Amniotic stem cell (primary cell): ENCODE results near the gene NFATC1.

Experiments
- DNase-seq: peaks from one replicate; lab custom pipeline; 2025; lab: John Stamatoyannopoulos, UW

NFATC1 gene

GRCh38 chr18:79440316-79441110 is 44.8 kb downstream of the NFATC1 start:
- DNase-seq: no peak

- no peak for DNase-seq
Measured at GRCh38 chr18:79441420-79441819, 45.7 kb downstream of the NFATC1 start.

GRCh38 chr18:79442508-79443221 is 46.9 kb downstream of the NFATC1 start:
- DNase-seq: no peak

GRCh38 chr18:79445221-79445620 is 49.5 kb downstream of the NFATC1 start:
- no peak for DNase-seq

GRCh38 chr18:79445696-79446561 is 50.2 kb downstream of the NFATC1 start:
- DNase-seq: no peak

GRCh38 chr18:79446931-79447330 is 51.2 kb downstream of the NFATC1 start:
- DNase-seq: no peak

GRCh38 chr18:79447703-79448367 is 52.1 kb downstream of the NFATC1 start:
- no peak for DNase-seq

GRCh38 chr18:79448621-79449020 is 52.9 kb downstream of the NFATC1 start:
- DNase-seq: no peak

GRCh38 chr18:79449551-79450288 is 54.0 kb downstream of the NFATC1 start:
- no peak for DNase-seq

- no peak for DNase-seq
Measured at GRCh38 chr18:79450289-79451080, 54.8 kb downstream of the NFATC1 start.

- DNase-seq: no peak
Measured at GRCh38 chr18:79451237-79452125, 55.8 kb downstream of the NFATC1 start.

GRCh38 chr18:79452190-79452990 is 56.7 kb downstream of the NFATC1 start:
- DNase-seq: no peak

GRCh38 chr18:79452991-79453645 is 57.4 kb downstream of the NFATC1 start:
- no peak for DNase-seq

- no peak for DNase-seq
Measured at GRCh38 chr18:79453816-79454735, 58.3 kb downstream of the NFATC1 start.

GRCh38 chr18:79455261-79455660 is 59.5 kb downstream of the NFATC1 start:
- DNase-seq: no peak

GRCh38 chr18:79456105-79456980 is 60.6 kb downstream of the NFATC1 start:
- no peak for DNase-seq
